HepG2 (cell line): ENCODE results near the gene TRAPPC3. TPM values are rescaled to one million over a fixed set of nuclear protein-coding genes. Genes with fewer than 3 reads are reported as not detected.

ENCODE experiments used
- AFF4 ChIP-seq: sonication (generic); formaldehyde crosslinking; IDR thresholded peaks from 2 replicates; pipeline ENCODE4 v1.4.0; 2020; ENCODE audit warnings: missing genetic modification reagents
- KDM2A ChIP-seq: sonication (generic); formaldehyde crosslinking; IDR thresholded peaks from 2 replicates; pipeline ENCODE4 v1.4.0; 2020; ENCODE audit warnings: low read depth, missing genetic modification reagents, borderline replicate concordance
- KLF11 ChIP-seq: IDR thresholded peaks from 2 replicates; pipeline ENCODE4 v1.6.1; 2016; ENCODE audit warnings: missing compliant biosample characterization
- ZNF558 ChIP-seq: sonication (generic); formaldehyde crosslinking; IDR thresholded peaks from 2 replicates; pipeline ENCODE4 v1.9.0; 2022; ENCODE audit warnings: mild to moderate bottlenecking, missing genetic modification reagents, borderline replicate concordance
- ZNF816 ChIP-seq: sonication (generic); formaldehyde crosslinking; IDR thresholded peaks from 2 replicates; pipeline ENCODE4 v1.8.0; 2022; ENCODE audit warnings: missing genetic modification reagents, mild to moderate bottlenecking, borderline replicate concordance
- polyA plus RNA-seq, 8 experiments: library from polyadenylated mRNA; depleted of rRNA in 3 of 8; stranded (reverse) in 7 of 8; unstranded in 1 of 8; fragments of >200 nt; fragmentation: Illumina TruSeq in 4 of 8; extraction: Trizol in 4 of 8; gene quantifications; 2 replicates each; pipeline versions ENCODE4 v1.2.1 to v1.2.3, GENCODE V29; 2011 to 2016; ENCODE audit warnings: low read depth in 4 of 8, missing spikeins in 1 of 8, mixed read lengths in 1 of 8; ENCODE audit not compliant: insufficient read depth in 1 of 8
- total RNA-seq, 5 experiments: library from RNA; depleted of rRNA; stranded (reverse); fragments of >200 nt; fragmentation: Illumina TruSeq; extraction: Trizol; gene quantifications; 2 replicates each; pipeline ENCODE4 v1.2.3, GENCODE V29; 2016; ENCODE audit warnings: low read depth in 1 of 5
- TF ChIP-seq, protein P1 (sequence below): sonication (generic); formaldehyde crosslinking; IDR thresholded peaks from 2 replicates; pipeline ENCODE4 v1.8.1; 2023; ENCODE audit warnings: mild to moderate bottlenecking, moderate library complexity, missing genetic modification reagents
- TF ChIP-seq, protein P2 (sequence below): sonication (generic); formaldehyde crosslinking; IDR thresholded peaks from 2 replicates; pipeline ENCODE4 v1.4.0; 2020; ENCODE audit warnings: missing genetic modification reagents, borderline replicate concordance
- TF ChIP-seq, protein P3 (sequence below): sonication (generic); formaldehyde crosslinking; IDR thresholded peaks from 2 replicates; pipeline ENCODE4 v1.5.0; 2020; ENCODE audit warnings: mild to moderate bottlenecking, missing genetic modification reagents
- TF ChIP-seq, protein P4 (sequence below): sonication (generic); formaldehyde crosslinking; IDR thresholded peaks from 2 replicates; pipeline ENCODE4 v1.4.0; 2020; ENCODE audit warnings: missing genetic modification reagents, borderline replicate concordance

The TRAPPC3 gene
- total and polyA plus RNA-seq, 2 of the 13 experiments (the other 11 are each of a cell fraction or from before 2014, with no cell fraction given): 53.7 to 62.4 TPM

DNA sequence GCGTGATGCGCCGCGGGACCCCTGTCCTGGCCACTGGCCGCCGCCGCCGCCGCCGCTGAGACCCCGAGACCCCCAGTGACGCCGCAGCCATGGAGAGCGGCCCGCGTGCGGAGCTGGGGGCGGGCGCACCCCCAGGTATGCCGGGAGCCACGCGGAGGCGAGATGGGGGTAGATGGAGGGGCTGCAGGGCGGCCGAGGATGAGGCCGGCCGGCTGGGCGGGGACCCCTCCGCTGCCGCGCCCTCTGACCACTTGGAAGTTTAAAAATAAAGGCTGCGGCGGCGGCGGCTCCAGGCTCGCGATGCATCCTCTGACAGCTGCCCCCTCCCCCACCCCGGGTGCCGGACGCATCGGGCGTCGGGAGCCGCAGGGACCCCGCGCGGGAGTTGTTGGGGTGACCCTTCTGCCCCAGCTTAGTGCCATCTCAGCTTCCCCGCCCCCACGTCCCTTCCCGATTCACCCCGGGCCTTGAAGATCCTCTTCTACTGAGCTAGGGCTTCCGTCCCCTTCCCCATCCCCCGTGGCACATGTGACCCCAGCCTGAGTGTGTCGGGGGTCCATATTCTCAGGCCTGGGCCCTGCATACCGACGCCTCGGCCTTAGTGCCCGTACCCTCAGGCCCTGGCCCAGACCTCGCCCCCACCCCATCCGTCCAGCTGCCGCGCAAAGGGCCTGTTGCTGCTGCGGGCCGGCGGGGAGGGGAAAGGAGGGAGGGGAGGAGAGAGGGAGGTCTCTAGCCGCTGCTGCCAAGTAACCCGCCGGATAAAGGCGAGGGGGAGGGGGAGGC, 7.2 kb upstream of the TRAPPC3 start (continued):
- TF ChIP-seq AFF4 (CRISPR knock-in tag): no peak
- TF ChIP-seq KDM2A (CRISPR knock-in tag): peak; percentile 62; the same call in 1 of the 2 replicates
- TF ChIP-seq, protein P1, sequence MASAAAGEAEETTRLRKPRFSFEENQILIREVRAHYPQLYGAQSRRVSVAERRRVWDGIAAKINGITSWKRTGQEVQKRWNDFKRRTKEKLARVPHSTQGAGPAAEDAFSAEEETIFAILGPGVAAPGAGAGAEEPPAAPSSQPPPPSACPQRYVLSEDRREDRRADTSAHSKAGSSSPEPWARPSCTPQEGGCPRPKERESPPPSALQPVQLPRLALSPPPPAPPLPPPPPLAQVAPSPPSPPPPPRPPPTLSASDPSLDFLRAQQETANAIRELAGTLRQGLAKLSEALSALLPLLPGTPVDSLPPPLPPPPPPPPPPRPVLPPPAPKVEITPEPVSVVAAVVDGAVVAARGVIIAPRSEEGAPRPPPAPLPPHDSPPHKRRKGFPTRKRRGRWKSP (CRISPR knock-in tag): peak; percentile 40; the same call in 1 of the 2 replicates
- TF ChIP-seq, protein P2, sequence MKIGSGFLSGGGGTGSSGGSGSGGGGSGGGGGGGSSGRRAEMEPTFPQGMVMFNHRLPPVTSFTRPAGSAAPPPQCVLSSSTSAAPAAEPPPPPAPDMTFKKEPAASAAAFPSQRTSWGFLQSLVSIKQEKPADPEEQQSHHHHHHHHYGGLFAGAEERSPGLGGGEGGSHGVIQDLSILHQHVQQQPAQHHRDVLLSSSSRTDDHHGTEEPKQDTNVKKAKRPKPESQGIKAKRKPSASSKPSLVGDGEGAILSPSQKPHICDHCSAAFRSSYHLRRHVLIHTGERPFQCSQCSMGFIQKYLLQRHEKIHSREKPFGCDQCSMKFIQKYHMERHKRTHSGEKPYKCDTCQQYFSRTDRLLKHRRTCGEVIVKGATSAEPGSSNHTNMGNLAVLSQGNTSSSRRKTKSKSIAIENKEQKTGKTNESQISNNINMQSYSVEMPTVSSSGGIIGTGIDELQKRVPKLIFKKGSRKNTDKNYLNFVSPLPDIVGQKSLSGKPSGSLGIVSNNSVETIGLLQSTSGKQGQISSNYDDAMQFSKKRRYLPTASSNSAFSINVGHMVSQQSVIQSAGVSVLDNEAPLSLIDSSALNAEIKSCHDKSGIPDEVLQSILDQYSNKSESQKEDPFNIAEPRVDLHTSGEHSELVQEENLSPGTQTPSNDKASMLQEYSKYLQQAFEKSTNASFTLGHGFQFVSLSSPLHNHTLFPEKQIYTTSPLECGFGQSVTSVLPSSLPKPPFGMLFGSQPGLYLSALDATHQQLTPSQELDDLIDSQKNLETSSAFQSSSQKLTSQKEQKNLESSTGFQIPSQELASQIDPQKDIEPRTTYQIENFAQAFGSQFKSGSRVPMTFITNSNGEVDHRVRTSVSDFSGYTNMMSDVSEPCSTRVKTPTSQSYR (CRISPR knock-in tag): peak; percentile 55; the same call in 1 of the 2 replicates
- no peak for TF ChIP-seq KLF11 (CRISPR knock-in tag)
- TF ChIP-seq ZNF816 (CRISPR knock-in tag): no peak
- TF ChIP-seq, protein P3, sequence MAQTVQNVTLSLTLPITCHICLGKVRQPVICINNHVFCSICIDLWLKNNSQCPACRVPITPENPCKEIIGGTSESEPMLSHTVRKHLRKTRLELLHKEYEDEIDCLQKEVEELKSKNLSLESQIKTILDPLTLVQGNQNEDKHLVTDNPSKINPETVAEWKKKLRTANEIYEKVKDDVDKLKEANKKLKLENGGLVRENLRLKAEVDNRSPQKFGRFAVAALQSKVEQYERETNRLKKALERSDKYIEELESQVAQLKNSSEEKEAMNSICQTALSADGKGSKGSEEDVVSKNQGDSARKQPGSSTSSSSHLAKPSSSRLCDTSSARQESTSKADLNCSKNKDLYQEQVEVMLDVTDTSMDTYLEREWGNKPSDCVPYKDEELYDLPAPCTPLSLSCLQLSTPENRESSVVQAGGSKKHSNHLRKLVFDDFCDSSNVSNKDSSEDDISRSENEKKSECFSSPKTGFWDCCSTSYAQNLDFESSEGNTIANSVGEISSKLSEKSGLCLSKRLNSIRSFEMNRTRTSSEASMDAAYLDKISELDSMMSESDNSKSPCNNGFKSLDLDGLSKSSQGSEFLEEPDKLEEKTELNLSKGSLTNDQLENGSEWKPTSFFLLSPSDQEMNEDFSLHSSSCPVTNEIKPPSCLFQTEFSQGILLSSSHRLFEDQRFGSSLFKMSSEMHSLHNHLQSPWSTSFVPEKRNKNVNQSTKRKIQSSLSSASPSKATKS (CRISPR knock-in tag): no peak
- TF ChIP-seq, protein P4, sequence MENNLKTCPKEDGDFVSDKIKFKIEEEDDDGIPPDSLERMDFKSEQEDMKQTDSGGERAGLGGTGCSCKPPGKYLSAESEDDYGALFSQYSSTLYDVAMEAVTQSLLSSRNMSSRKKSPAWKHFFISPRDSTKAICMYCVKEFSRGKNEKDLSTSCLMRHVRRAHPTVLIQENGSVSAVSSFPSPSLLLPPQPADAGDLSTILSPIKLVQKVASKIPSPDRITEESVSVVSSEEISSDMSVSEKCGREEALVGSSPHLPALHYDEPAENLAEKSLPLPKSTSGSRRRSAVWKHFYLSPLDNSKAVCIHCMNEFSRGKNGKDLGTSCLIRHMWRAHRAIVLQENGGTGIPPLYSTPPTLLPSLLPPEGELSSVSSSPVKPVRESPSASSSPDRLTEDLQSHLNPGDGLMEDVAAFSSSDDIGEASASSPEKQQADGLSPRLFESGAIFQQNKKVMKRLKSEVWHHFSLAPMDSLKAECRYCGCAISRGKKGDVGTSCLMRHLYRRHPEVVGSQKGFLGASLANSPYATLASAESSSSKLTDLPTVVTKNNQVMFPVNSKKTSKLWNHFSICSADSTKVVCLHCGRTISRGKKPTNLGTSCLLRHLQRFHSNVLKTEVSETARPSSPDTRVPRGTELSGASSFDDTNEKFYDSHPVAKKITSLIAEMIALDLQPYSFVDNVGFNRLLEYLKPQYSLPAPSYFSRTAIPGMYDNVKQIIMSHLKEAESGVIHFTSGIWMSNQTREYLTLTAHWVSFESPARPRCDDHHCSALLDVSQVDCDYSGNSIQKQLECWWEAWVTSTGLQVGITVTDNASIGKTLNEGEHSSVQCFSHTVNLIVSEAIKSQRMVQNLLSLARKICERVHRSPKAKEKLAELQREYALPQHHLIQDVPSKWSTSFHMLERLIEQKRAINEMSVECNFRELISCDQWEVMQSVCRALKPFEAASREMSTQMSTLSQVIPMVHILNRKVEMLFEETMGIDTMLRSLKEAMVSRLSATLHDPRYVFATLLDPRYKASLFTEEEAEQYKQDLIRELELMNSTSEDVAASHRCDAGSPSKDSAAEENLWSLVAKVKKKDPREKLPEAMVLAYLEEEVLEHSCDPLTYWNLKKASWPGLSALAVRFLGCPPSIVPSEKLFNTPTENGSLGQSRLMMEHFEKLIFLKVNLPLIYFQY (CRISPR knock-in tag): no peak
- no peak for TF ChIP-seq ZNF558 (CRISPR knock-in tag)
